CD14-positive monocyte (primary cell): ENCODE data around the gene TXNRD1. TPM values are rescaled to one million over a fixed set of nuclear protein-coding genes. Genes with fewer than 3 reads are reported as not detected.
A peak's percentile ranks its signal among the peaks of the same experiment; 100 is the strongest.

ENCODE experiments used
- DNase-seq, 3 donors: peaks; one replicate each; pipeline ENCODE4 v3.0.0-alpha.2; 2011 to 2022
- H2AFZ ChIP-seq: 2 replicates; pipeline ENCODE4 v1.6.0; 2012; ENCODE audit warnings: mild to moderate bottlenecking, low read depth, low read length, inconsistent platforms; ENCODE audit not compliant: insufficient read depth, poor library complexity, severe bottlenecking
- H3K27ac ChIP-seq, 2 donors: 1 replicate in 1 of 2; 2 replicates in 1 of 2; pipeline ENCODE4 v1.5.1; 2012 to 2013; ENCODE audit warnings: low read length in 2 of 2, control low read depth in 1 of 2, inconsistent platforms in 1 of 2, low read depth in 1 of 2, mild to moderate bottlenecking in 1 of 2
- H3K27me3 ChIP-seq, 2 donors: one replicate each; pipeline versions ENCODE4 v1.6.0 to v1.6.1; 2011 to 2013; ENCODE audit warnings: low read length in 2 of 2; ENCODE audit not compliant: control insufficient read depth in 2 of 2, insufficient read depth in 2 of 2
- H3K36me3 ChIP-seq, 2 donors: replicated peaks in 1 of 2; 1 replicate in 1 of 2; 2 replicates in 1 of 2; pipeline versions ENCODE4 v1.5.1 to v1.6.1; 2012 to 2013; ENCODE audit warnings: low read length in 2 of 2, control low read depth in 1 of 2, inconsistent platforms in 1 of 2, mild to moderate bottlenecking in 1 of 2; ENCODE audit not compliant: insufficient read depth in 2 of 2, control insufficient read depth in 1 of 2
- H3K4me1 ChIP-seq, 2 donors: 1 replicate in 1 of 2; 2 replicates in 1 of 2; pipeline versions ENCODE4 v1.5.1 to v1.6.1; 2012 to 2013; ENCODE audit warnings: low read length in 2 of 2, control low read depth in 1 of 2, inconsistent platforms in 1 of 2, mild to moderate bottlenecking in 1 of 2, moderate library complexity in 1 of 2; ENCODE audit not compliant: insufficient read depth in 2 of 2, control insufficient read depth in 1 of 2
- H3K4me2 ChIP-seq: replicated peaks from 2 replicates; pipeline ENCODE3; 2012; ENCODE audit warnings: low read length, moderate library complexity, mild to moderate bottlenecking; ENCODE audit not compliant: poor library complexity, severe bottlenecking; ENCODE audit errors: extremely low read depth
- H3K4me3 ChIP-seq, 3 experiments: fragments of 200-600 bp in 1 of 3; sonication (generic) in 1 of 3; replicated peaks in 1 of 3; 1 replicate in 2 of 3; 2 replicates in 1 of 3; pipeline ENCODE4 v1.5.1; 2011 to 2013; ENCODE audit warnings: low read length in 3 of 3, mild to moderate bottlenecking in 3 of 3, control low read depth in 2 of 3, low read depth in 2 of 3, inconsistent platforms in 1 of 3, moderate library complexity in 1 of 3
- H3K79me2 ChIP-seq: 2 replicates; pipeline ENCODE4 v1.6.0; 2012; ENCODE audit warnings: mild to moderate bottlenecking, control low read depth, inconsistent platforms, low read length, moderate library complexity; ENCODE audit not compliant: insufficient read depth
- H3K9ac ChIP-seq: 2 replicates; pipeline ENCODE4 v1.6.0; 2017; ENCODE audit warnings: low read length, mild to moderate bottlenecking; ENCODE audit not compliant: insufficient read depth, poor library complexity, severe bottlenecking
- H3K9me3 ChIP-seq, 2 donors: replicated peaks in 1 of 2; 1 replicate in 1 of 2; 2 replicates in 1 of 2; pipeline versions ENCODE4 v1.5.1 to v1.6.1; 2012 to 2013; ENCODE audit warnings: low read length in 2 of 2, control low read depth in 1 of 2; ENCODE audit not compliant: control insufficient read depth in 1 of 2, insufficient read depth in 1 of 2
- H4K20me1 ChIP-seq: 2 replicates; pipeline ENCODE4 v1.6.0; 2012; ENCODE audit warnings: mild to moderate bottlenecking, low read length, control low read depth, moderate library complexity; ENCODE audit not compliant: insufficient read depth
- H3K27ac Mint-ChIP-seq, 7 donors: one replicate each; pipeline ENCODE4 v1.8.0; 2020; ENCODE audit warnings: mild to moderate bottlenecking in 7 of 7, mixed read lengths in 7 of 7, moderate library complexity in 6 of 7, inconsistent platforms in 2 of 7
- H3K27me3 Mint-ChIP-seq, 3 donors: one replicate each; pipeline ENCODE4 v1.8.0; 2021 to 2022; ENCODE audit warnings: low read depth in 3 of 3, mild to moderate bottlenecking in 3 of 3, mixed read lengths in 3 of 3, moderate library complexity in 3 of 3, inconsistent platforms in 1 of 3
- H3K36me3 Mint-ChIP-seq, 2 donors: one replicate each; pipeline ENCODE4 v1.8.0; 2020; ENCODE audit warnings: mixed read lengths in 2 of 2, inconsistent platforms in 1 of 2, mild to moderate bottlenecking in 1 of 2
- H3K4me1 Mint-ChIP-seq: one replicate; pipeline ENCODE4 v1.8.0; 2020; ENCODE audit warnings: mild to moderate bottlenecking, mixed read lengths
- H3K4me3 Mint-ChIP-seq, 2 donors: one replicate each; pipeline ENCODE4 v1.8.0; 2020; ENCODE audit warnings: mild to moderate bottlenecking in 2 of 2, mixed read lengths in 2 of 2, moderate library complexity in 1 of 2
- H3K9me3 Mint-ChIP-seq, 7 donors: one replicate each; pipeline ENCODE4 v1.8.0; 2020 to 2022; ENCODE audit warnings: mixed read lengths in 7 of 7, mild to moderate bottlenecking in 6 of 7, moderate library complexity in 6 of 7, inconsistent platforms in 2 of 7
- CTCF ChIP-seq: fragments of 200-600 bp; IDR thresholded peaks from one replicate; pipeline ENCODE4 v1.8.0; 2022; ENCODE audit warnings: antibody characterized with exemption, mild to moderate bottlenecking
- WGBS: methylation state at CpG from one replicate; pipeline ENCODE4 v1.1.5; 2013; ENCODE audit warnings: missing lambda C conversion rate; ENCODE audit not compliant: insufficient coverage; 5-methylcytosine and 5-hydroxymethylcytosine counted together
- intact Hi-C, 2 donors: fragments of 100-400 bp; cut with micrococcal nuclease; formaldehyde crosslinking; loops; one replicate each; pipeline versions ENCODE4 v1.15.0 to v1.15.1; 2023
- polyA plus RNA-seq, 3 donors: library from polyadenylated mRNA; depleted of rRNA in 1 of 3; unstranded in 2 of 3; stranded (reverse) in 1 of 3; fragments of 300-500 nt in 2 of 3; fragments of >200 nt in 1 of 3; fragmentation: Illumina TruSeq in 2 of 3; gene quantifications; 1 replicate in 2 of 3; 2 replicates in 1 of 3; pipeline ENCODE4 v1.2.3, GENCODE V29; 2012 to 2021

TXNRD1 gene
- polyA plus RNA-seq, 3 donors = 26.9 to 46.1 (median 29.2) TPM

- DNase-seq = no peak
- Mint-ChIP-seq H3K4me1 (peaks cover 7% of the 10 kb centered on the region), H3K27ac (no peak overlapping the region), H3K36me3 (peaks cover 76 to 85% of the 10 kb centered on the region in 2 donors), H3K9me3 (no peaks in the 10 kb centered on the region), H3K27me3 (no peaks in the 10 kb centered on the region), H3K4me3 (no peak overlapping the region)
- H4K20me1 ChIP-seq = peaks cover 27% of the 10 kb centered on the region
- intact Hi-C loops = no loop called here
- H3K4me2 ChIP-seq = no peak overlapping the region
- no peaks in the 10 kb centered on the region for H3K79me2 ChIP-seq
- TF ChIP-seq CTCF = no peak
- peaks cover 88 to 99% of the 10 kb centered on the region in 2 donors for H3K36me3 ChIP-seq
- H3K9ac ChIP-seq = no peak overlapping the region
- H3K4me1 ChIP-seq = peaks cover 5 to 6% of the 10 kb centered on the region in 2 donors
- H3K27ac ChIP-seq = no peak overlapping the region
- H3K9me3 ChIP-seq = no peaks in the 10 kb centered on the region
- no peak overlapping the region for H2AFZ ChIP-seq
- H3K4me3 ChIP-seq = no peak overlapping the region
- H3K27me3 ChIP-seq = no peaks in the 10 kb centered on the region
Observed at GRCh38 chr12:104316936-104317335, 101.4 kb downstream of the TXNRD1 start.

- Histone ChIP-seq H3K9me3 (no peaks in the 10 kb centered on the region), H4K20me1 (peaks cover 22% of the 10 kb centered on the region), H3K79me2 (no peaks in the 10 kb centered on the region), H3K27me3 (no peaks in the 10 kb centered on the region), H3K4me1 (peaks cover 5 to 6% of the 10 kb centered on the region in 2 donors), H3K4me2 (no peak overlapping the region), H3K36me3 (peaks cover 87 to 98% of the 10 kb centered on the region in 2 donors), H3K9ac (no peak overlapping the region), H2AFZ (no peak overlapping the region), H3K4me3 (no peak overlapping the region), H3K27ac (no peak overlapping the region)
- WGBS = 100% methylated on average over 5 of the region's 7 CpGs
- peaks cover 7% of the 10 kb centered on the region for H3K4me1 Mint-ChIP-seq
- peak overlapping the region in 2 of 7 donors; percentile 25 to 64 for H3K27ac Mint-ChIP-seq
- H3K36me3 Mint-ChIP-seq = peaks cover 72 to 88% of the 10 kb centered on the region in 2 donors
- H3K9me3 Mint-ChIP-seq = no peaks in the 10 kb centered on the region
- DNase-seq = no peak
- no peak for TF ChIP-seq CTCF
- no peak overlapping the region for H3K4me3 Mint-ChIP-seq
- intact Hi-C loops = no loop called here
- no peaks in the 10 kb centered on the region for H3K27me3 Mint-ChIP-seq
Observed at GRCh38 chr12:104317538-104318210, 102.1 kb downstream of the TXNRD1 start.
